NCI-H2107 (cell line): ENCODE data around the gene JUNB.
"Not testable (repeated sequence)": the region's sequence is repeated elsewhere in the genome, so short reads cannot be mapped to it uniquely, and the experiment has no call there.

Experiments used
- DNase-seq: peaks from one replicate; lab custom pipeline; 2025; lab: John Stamatoyannopoulos, UW

JUNB gene

DNA sequence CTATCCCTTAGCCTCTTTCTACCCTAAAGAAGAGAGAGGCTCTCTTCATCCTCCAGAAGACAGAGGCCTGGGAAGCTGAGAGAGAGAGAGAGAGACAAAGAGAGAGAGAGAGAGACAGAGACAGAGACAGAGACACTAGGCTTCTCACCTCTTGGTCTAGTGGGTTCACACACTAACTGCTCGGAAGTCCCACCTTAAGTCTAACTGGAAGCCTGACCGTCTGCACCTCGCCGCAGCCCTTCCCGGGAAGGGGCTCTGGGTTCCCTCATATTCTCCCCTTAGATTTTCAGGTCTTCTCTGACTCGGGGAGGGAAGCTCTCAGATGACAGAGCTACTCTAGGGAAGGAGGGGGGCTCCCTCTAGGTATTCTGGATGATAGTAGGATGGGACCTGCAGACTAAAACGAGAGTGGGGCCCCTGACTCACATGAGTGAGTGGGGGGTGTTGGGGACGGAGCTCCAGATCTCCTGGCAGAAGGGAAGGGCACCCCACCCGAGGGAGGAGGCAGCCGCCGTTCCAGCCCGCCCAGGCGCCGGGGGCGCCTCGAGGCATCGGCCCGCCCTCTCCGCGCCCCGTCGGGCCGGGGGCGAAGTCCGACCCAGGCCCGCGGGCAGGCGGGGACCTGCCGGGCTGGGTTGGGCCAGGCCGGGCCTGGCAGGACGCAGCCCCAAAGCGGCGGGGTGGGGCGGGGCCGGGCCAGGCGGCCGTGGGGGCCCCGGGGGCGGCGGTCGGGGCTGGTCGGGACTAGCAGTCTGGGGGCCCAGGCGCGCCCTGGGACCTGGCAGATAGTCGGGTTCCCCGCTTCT, 2.0 kb upstream of the JUNB start:
- DNase-seq: no peak

DNA sequence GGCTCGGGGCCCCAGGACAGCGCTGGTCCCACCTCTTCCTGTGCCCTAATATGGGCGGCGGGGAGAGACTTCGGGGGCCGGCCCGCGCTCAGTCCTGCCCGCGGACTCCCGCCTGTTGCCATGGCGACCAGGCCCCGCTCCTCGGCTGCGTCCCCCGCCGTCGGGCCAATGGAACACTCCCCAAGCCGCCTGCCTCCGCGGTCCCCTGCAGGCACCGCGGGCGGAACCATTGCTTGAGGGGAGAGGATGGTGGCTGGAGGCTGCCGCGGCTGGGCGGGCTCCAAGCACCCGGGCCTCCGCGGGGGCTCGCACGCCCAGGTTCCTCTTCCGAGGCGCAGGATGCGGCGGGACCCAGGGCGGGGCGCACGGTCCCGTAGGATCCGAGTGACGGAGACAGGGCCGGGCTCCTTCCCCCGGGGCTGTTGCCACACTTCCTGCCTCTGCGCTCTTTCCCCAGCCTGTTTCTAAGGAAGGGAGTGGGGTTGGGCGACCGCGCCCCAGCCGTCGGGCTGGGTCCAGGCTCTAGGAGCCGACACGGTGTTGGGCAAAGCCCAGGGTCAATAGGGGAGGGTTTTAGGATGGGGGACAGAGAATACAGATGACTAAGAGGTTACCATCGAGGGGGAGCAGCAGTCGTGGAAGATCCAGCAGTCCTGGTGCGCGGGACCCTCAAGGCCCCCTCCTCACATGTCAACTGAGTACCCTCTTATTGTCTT, 1.2 kb upstream of the JUNB start:
- peak; percentile 88 for DNase-seq

GRCh38 chr19:12790628-12791344, 500 bp upstream of the JUNB start:
- no peak for DNase-seq

DNA sequence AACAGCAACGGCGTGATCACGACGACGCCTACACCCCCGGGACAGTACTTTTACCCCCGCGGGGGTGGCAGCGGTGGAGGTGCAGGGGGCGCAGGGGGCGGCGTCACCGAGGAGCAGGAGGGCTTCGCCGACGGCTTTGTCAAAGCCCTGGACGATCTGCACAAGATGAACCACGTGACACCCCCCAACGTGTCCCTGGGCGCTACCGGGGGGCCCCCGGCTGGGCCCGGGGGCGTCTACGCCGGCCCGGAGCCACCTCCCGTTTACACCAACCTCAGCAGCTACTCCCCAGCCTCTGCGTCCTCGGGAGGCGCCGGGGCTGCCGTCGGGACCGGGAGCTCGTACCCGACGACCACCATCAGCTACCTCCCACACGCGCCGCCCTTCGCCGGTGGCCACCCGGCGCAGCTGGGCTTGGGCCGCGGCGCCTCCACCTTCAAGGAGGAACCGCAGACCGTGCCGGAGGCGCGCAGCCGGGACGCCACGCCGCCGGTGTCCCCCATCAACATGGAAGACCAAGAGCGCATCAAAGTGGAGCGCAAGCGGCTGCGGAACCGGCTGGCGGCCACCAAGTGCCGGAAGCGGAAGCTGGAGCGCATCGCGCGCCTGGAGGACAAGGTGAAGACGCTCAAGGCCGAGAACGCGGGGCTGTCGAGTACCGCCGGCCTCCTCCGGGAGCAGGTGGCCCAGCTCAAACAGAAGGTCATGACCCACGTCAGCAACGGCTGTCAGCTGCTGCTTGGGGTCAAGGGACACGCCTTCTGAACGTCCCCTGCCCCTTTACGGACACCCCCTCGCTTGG, 966 bp downstream of the JUNB start:
- DNase-seq: peak; percentile 54

DNA sequence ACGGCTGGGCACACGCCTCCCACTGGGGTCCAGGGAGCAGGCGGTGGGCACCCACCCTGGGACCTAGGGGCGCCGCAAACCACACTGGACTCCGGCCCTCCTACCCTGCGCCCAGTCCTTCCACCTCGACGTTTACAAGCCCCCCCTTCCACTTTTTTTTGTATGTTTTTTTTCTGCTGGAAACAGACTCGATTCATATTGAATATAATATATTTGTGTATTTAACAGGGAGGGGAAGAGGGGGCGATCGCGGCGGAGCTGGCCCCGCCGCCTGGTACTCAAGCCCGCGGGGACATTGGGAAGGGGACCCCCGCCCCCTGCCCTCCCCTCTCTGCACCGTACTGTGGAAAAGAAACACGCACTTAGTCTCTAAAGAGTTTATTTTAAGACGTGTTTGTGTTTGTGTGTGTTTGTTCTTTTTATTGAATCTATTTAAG, 1.6 kb downstream of the JUNB start:
- DNase-seq: no peak

GRCh38 chr19:12793290-12794195, 2.3 kb downstream of the JUNB start:
- DNase-seq: peak; percentile 79

GRCh38 chr19:12794196-12794941, 3.1 kb downstream of the JUNB start:
- no peak for DNase-seq

- DNase-seq: no peak
These were observed 3.7 kb downstream of the JUNB start for GRCh38 chr19:12794971-12795381.

DNA sequence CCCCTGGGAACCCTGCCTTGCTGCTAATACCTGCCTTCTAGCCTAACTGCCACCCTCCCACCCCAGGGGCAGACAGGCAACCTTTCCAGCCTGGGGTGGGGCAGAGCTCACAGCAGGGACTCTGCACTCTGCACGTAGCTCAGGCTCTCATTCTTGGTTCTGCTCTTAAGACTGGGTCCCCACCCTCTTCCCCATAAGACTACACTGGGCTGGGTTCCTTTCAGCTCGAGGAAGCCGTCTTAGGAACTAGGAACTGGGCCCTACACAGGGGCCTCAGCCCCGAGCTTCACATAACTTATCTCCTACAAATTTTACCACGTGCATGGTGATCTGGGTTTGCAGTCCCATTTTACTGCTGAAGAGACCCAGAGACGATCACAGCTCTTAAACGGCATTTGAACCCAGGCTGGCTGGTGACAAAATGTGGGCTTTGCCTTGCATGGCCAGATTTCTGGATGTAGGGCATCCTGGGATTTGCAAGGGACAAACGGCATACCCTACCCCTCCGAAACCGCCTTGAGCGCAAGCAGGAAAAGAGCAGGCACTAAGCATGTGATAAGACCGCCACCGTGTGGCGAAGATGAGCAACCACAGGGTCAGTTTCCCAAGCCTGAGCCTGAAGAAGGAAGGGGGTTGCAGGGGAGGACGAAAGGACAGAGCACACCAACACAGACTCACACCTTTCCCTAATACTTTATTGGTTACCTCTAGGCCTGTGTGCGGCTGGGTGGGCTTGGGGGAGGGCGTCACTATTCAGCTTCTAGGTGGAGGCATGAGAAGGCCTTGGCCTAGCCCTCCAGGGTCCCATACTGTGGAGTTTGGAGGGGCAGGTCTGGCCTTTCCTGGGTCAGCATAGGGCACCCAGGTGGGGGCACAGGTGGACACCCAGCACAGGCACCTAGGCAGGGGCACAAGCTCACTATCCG, 5.1 kb downstream of the JUNB start:
- DNase-seq: peak; percentile 64

DNA sequence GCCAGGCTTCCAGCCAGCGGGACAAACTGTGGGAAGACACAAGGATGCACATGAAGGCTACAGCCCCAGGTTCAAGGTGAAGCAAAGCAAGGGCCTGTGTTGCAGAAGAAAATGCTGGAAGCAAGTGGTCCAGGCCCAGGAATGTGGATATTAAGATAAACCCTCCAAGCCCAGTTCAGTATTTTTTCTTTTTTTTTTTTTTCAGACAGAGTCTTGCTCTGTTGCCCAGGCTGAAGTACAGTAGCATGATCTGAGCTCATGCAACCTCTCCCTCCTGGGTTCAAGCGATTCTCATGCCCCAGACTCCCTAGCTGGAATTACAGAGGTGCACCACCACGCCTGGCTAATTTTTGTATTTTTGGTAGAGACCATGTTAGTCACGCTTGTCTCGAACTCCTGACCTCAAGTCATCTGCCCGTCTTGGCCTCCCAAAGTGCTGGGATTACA, 5.9 kb downstream of the JUNB start:
- DNase-seq: no peak

- not testable (repeated sequence) for DNase-seq
These were observed 6.3 kb downstream of the JUNB start for GRCh38 chr19:12797607-12798006.

DNA sequence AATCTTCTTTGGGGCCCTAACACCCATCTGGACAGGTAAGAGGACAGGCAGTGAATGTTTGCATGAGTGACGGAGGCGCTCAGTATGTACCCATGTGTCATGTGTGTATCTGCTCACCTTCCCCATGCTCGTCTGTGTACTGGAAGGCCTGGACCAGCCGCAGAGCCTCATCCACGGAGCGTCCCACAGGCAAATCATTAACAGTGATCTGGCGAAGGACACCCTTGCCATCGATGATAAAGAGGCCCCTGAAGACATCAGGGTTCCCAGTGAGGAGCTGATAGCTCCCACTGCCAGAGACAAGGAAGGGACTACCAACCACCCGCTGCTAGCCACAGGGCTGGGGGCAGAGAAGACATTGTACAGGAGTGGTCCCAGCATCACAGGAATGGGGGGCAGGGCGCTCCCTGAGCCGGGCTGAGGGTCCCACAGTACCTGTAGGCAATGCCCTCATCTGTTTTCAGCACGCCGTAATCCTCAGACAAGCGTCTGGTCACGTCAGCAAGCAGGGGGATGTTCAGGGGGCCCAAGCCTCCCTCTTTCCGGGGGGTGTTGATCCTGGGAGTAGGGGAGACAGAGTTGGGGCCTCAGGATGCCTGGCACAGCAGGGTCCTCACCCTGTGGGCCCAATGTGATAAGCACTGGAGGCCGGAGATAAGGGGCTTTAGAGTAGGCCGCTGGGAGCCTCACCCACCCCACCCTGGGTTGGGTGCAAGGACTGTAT, 8.6 kb downstream of the JUNB start:
- DNase-seq: no peak

GRCh38 chr19:12800466-12800770, 9.1 kb downstream of the JUNB start:
- no peak for DNase-seq

DNA sequence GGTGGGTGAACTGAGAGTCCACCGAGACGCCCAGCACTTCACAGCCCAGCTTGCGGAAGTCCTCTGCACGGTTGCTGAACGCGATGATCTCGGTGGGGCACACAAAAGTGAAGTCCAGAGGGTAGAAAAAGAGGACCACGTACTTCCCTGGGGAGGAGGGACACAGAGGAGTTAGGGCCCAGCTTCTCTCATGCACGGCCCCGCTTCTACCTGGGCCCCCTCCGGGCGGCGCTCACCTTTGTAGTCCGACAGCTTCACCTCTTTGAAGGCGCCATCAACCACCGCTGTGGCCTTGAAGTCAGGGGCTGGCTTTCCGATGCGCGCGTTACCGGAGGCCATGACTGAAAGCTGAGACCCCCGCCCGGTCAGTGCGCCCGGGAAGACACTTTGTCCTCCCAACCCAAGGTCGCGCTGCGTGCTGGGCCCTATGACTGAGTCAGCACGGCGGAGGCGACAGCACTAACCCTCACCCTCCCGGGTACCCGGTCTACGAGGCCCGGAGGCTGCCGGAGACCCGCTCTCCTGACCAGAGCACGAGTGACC, 9.7 kb downstream of the JUNB start:
- DNase-seq: no peak

DNA sequence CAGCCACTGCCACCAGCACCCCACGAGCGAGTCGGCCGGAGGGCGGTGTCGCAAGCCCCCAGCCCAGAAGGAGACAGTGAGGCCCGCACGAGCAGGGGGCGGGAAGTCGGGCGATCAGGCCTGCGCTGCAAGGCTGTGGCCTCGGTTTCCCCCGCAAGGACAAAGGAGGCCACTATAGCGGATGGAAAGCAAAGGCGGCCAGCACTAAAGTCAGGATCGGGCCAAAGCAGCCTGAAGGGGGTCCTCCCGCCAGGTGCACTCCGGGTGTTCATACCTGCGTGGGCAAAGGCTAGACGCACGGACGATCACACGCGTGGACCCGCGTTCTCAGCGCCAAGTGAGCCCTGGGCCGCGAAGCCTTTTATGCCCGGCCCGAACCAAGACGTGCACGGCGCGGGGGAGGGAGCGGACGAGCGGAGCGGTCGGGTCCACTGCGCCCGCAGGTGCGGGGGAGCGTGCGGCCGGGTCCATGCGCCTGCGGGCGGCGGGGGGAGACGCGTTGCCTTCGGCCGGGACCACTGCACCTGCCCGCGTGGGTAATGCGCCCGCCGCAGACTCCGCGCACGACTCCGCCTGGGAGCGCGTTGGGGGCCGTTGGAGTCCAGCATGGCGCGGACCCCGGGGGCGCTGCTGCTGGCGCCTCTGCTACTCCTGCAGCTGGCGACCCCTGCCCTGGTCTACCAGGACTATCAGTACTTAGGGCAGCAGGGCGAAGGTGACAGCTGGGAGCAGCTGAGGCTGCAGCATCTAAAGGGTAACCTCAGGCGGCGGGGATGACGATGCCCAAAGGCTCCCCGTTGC, 10.4 kb downstream of the JUNB start, which contains the start of the genes PRDX2 and THSD8:
PRDX2 (minus strand) TSS at position 335 of the 801 bp plus-strand sequence. CDS start 539 bp downstream, outside the sequence.
THSD8 (plus strand) TSS at position 604 of the 801 bp plus-strand sequence; CDS start at position 607, 3 bp downstream.
- DNase-seq: peak; percentile 79

- DNase-seq: no peak
These were observed 11.2 kb downstream of the JUNB start for GRCh38 chr19:12802267-12803106.
